Superior temporal gyrus (tissue), 1 donor: Measurements from ENCODE around the gene NIN.
"Not testable (repeated sequence)": the region's sequence is repeated elsewhere in the genome, so short reads cannot be mapped to it uniquely, and the experiment has no call there.

Experiments
- DNase-seq: peaks from one replicate; pipeline ENCODE4 v3.0.0-alpha.2; 2016; ENCODE audit errors: extremely low spot score

The NIN gene

DNA sequence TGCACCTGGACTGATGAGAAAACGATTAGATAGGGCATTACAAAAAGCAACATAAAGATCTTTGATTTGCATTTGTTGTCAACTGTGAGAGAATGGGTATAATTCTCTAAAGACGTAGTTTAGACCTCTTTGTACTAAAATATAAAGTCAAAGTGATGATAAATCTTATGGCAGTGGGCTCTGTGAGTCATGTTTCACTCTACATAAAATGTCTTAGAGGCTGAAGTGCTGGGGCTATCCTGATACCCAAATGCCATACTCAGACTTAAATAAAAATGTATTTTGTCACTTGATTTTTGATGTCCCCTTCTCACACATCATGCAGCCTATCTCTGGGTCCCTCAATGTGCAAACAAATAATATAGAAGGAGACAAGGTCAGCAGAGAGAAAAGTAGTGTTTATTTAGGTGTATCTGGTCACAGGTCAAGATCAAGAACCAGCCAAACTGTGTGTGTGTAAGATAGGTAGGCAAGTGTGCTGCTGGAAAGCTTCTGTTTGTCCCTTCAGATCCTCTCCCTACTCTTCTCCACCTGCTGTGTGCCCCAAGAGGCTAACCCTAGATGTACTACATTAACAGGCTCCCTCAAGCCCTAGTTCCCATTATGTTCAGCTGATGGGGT, 7.0 kb upstream of the NIN start:
- DNase-seq, result no peak

DNA sequence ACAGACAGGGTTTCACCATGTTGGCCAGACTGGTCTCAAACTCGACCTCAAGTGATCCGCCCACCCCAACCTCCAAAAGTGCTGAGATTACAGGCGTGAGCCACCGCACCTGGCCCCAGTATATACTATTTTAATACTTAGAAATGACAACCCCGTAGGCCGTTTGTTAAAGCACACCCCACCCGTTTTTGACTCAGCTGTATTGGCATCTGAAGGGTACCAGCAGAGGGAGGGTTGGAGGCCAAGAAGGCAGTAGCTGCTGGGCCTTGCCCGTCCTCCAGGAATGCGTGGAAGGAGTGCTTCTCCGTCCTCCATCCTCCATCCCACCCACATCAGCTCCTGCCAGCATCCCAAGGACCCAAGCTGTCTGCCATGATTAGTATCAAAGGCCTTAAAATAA, 6.3 kb upstream of the NIN start:
- no peak for DNase-seq

DNA sequence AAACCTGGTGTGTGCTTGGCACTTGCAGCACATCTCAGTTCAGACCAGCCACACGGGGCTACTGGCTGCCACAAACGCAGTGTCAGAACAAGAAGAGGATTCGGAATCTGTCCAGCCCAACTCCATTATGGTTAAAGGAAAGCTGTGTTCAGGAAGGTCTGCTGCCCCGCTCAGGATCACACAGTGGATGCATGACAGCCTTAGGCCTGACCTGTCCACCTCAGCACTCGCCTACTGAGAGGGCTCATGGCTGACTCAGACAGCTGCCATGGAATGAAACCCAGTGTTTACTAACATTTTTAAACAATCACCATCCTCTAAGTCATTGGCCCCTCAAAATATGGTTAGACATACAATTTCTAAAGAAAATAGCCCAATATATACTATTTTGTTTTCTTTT, 5.6 kb upstream of the NIN start:
- DNase-seq, result no peak

DNA sequence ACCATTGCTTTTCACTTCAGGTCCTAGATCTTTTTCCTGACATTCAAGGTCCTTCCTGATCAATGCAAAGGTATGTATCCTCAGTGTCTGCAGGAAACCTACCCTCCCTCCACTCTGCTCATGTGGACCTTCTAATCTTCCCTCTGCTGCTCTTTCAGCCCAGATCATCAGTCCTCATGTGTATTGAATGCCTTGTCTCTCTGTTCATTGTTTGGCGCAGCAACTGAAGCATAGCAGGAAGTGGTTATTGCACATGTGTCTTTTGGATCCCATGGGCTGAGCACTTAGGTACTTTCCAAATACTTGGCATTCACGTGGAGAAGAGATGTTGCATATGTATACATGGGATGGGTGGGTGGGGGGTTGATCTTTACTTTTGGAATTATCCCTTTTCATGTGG, 4.3 kb upstream of the NIN start:
- no peak for DNase-seq

- DNase-seq, result no peak
These were observed 3.9 kb upstream of the NIN start for GRCh38 chr14:50834802-50835276.

DNA sequence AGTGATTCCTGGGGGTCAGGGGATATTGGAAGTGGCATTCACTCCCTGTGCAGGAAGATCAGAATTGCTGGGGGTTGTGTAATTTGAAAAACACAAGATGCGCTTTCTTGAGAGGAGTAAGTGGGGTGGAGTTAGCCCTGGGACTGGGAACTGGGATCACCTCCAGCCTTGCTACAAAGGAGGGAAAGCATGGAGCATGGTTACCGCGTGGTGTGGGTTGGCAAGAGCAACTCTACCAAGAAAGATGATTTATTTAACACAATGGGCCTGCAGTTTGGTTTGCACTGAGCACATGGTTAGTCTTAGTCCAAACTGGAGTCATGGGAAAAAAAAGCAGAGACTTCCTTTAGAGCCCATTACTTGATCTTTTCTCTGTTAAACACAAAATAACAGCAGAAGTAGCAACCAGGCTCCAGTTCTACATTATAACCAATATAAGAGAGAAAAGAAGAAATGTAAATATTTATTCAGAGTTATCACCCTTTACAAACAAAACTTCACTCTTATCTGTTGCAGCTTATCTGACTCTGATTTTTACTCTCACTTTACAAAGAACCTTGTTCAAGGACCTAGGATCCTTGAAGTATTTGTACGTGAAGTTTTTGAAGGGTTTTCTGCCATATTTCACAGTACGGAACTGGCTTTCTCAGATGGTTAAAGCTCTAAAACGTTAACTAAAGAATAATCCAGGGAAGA, 2.1 kb upstream of the NIN start:
- no peak for DNase-seq

GRCh38 chr14:50831726-50832168, 785 bp upstream of the NIN start:
- DNase-seq, result no peak

- DNase-seq, result no peak
These were observed 674 bp downstream of the NIN start for GRCh38 chr14:50830044-50830931.

DNA sequence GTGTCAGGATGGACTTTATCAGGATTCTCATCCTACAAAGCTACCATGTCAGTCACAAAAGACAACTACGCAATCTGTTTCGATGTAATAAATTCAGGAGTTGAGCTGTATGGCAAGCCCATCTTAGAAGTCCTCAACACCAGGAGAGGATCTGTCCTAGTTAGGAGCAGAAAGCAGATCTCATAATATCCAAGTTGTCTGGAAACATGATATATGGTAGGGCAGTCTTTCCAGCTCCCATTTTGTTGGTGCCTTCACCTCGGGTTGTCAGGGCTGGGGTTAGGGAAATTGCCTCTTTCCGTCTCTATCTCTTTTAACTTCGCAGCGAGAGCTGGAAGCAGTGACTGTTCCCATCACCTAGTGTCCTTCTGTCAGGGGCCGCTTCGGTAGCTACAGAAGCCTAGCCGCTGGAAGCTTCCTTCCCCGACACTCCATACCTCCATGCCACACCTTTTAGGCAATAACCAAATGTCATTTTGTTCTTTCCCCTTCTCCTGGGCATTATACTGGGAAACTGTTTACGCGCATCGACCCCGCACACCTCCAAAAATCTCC, 1.4 kb downstream of the NIN start:
- DNase-seq, result peak; percentile 62

GRCh38 chr14:50828721-50829488, 2.1 kb downstream of the NIN start:
- DNase-seq, result peak; percentile 62

- DNase-seq, result no peak
These were observed 4.3 kb downstream of the NIN start for GRCh38 chr14:50826681-50827080.

DNA sequence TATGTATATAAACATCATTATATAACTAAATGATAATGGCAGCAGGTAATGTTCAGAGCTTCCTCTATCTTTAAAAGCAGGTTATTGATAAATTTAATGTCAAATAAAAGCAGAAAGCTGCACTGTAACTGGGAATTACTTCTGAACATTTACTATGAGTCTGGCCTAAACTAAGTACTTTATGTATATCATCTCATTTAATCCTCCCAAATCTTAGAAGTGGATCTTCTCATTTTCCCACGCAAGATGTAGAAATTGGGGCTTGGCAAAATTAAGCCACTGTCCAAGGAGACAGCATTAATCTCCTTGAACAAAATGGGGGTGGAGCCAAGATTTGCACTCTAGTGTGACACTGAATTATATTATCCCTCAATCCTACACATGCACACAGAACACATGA, 5.7 kb downstream of the NIN start:
- DNase-seq, result no peak

- DNase-seq, result no peak
These were observed 7.0 kb downstream of the NIN start for GRCh38 chr14:50823762-50824636.

GRCh38 chr14:50823051-50823761, 7.8 kb downstream of the NIN start:
- no peak for DNase-seq

DNA sequence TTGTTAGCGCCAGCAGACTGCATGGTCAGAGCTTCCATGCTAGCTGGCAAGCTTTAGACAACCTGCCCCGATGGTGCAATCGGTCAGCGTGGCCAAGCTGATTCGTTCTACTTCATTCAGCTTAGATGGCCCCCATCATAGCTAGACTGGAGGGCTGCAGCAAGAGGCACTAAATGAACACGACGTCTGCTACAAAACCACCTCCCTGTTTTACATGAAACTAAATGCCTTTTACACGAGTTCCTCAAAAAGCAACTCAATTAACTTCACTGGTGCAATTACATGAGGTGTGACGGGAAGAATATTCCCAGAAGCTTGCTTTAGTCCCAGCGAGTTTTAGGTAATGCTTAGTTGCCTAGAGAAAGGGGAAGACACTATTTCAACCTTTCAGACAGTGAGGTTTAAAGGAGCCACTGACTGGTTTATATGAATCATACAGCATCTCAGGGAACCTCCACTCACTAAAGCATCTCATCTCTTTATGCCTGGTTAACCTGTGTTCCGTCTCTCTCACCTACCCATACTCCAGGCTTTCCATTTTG, 8.4 kb downstream of the NIN start:
- DNase-seq, result no peak

DNA sequence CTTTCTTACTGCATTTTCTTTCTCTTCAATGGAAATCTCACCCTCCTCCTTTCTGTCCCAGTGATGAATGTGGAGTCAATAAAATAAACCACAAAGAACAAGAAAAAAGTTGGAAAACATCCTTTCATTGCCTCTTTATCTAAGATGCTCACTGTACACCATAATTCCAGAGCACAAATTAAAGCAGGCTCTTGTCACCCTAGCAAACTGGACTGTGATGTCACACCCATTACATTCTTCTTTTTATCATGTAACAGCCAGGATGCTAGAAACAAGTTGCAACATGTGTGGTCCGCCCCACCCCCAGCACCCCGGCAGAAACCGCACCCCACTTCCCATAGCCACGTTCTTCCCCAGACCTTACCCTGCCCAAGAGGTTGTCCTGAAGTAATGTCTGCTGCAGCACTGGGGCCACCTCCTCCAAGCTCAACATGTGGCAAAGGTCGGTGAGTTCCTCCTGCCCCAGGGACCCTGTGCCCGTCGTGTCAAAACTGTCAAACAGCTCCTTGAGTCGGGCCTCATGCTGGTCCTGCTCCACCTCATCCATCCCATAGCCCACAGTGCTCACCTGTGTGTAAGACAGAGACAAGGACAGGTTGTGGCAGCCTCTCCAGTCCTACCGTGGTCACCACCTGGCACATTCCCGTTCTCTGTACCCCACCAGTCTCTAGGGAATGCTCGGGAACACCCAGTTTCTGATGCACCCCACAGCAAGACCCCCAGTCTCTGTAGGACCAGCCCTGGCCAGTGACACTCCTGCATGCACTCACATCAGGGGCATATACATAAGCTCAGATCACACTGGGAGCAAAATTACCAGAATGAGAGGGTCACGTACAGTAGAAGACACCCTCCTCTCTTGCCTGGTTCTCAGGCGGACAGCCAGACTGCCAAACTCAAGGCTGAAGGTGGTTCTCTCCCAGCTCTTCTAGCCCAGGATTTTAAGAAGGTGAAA, 9.2 kb downstream of the NIN start:
- no peak for DNase-seq

GRCh38 chr14:50820786-50821509, 10.0 kb downstream of the NIN start:
- DNase-seq, result no peak

DNA sequence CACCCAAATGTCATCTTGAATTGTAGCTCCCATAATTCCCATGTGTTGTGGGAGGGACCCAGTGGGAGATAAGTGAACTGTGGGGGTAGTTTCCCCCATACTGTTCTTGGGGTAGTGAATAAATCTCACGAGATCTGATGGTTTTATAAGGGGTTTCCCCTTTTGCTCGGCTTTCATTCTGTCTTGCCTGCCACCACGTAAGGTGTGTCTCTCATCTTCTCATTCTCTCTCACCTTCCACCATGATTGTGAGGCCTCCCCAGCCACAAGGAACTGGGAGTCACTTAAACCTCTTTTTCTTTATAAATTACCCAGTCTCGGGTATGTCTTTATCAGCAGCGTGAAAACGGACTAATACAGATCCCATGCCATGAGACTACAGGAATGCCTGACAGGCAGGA, 11.7 kb downstream of the NIN start:
- not testable (repeated sequence) for DNase-seq
